Measurements from ENCODE around the gene BICC1. TPM values are rescaled to one million over a fixed set of nuclear protein-coding genes. Genes with fewer than 3 reads are reported as not detected.

Gene BICC1
- total RNA-seq, 2 donors from 2014 or later = 0.27 to 0.40 TPM

GRCh38 chr10:58753425-58753824 lies 240.8 kb downstream of the BICC1 start:
- Histone ChIP-seq H3K9me3 (ENCODE audit: control insufficient read depth, low read length) (no peaks in the 10 kb centered on the region), H3K27me3 (ENCODE audit: control insufficient read depth, insufficient read depth, low read length, poor library complexity, severe bottlenecking) (no peaks in the 10 kb centered on the region), H3K36me3 (ENCODE audit: control insufficient read depth, insufficient read depth, low read length) (no peaks in the 10 kb centered on the region), H3K4me3 (ENCODE audit: low read length) (no peak overlapping the region), H3K27ac (ENCODE audit: low read depth, low read length) (no peak overlapping the region), H3K9ac (ENCODE audit: extremely low read depth, low read length, poor library complexity, severe bottlenecking) (no peak overlapping the region), H3K4me1 (ENCODE audit: control insufficient read depth, insufficient read depth, low read length) (no peaks in the 10 kb centered on the region)
- no peak overlapping the region for H3K4me3 Mint-ChIP-seq
- H3K36me3 Mint-ChIP-seq (ENCODE audit: low read depth) = no peaks in the 10 kb centered on the region
- DNase-seq = no peak
- no peaks in the 10 kb centered on the region for H3K27me3 Mint-ChIP-seq (ENCODE audit: insufficient read depth)
- no peak for TF ChIP-seq CTCF (conservative IDR thresholded peaks at IDR 0.05)
- no peaks in the 10 kb centered on the region for H3K4me1 Mint-ChIP-seq
- no peak overlapping the region for H3K27ac Mint-ChIP-seq
- 88 to 100% methylated on average over 1 to 2 of the region's 2 CpGs for WGBS, 2 experiments (ENCODE audit: insufficient coverage in 1 of 2, insufficient read length in 1 of 2)
- no peaks in the 10 kb centered on the region for H3K9me3 Mint-ChIP-seq

GRCh38 chr10:58754469-58755339 lies 242.0 kb downstream of the BICC1 start:
- H3K9me3 Mint-ChIP-seq = no peaks in the 10 kb centered on the region
- no peaks in the 10 kb centered on the region for H3K36me3 Mint-ChIP-seq (ENCODE audit: low read depth)
- no peak overlapping the region for H3K9ac ChIP-seq (ENCODE audit: extremely low read depth, low read length, poor library complexity, severe bottlenecking)
- H3K4me1 Mint-ChIP-seq = no peaks in the 10 kb centered on the region
- DNase-seq = no peak
- no peak overlapping the region for H3K27ac ChIP-seq (ENCODE audit: low read depth, low read length)
- H3K27me3 Mint-ChIP-seq (ENCODE audit: insufficient read depth) = no peaks in the 10 kb centered on the region
- no peak for TF ChIP-seq CTCF (conservative IDR thresholded peaks at IDR 0.05)
- no peak overlapping the region for H3K27ac Mint-ChIP-seq
- H3K4me3 ChIP-seq (ENCODE audit: low read length) = no peak overlapping the region
- H3K4me3 Mint-ChIP-seq = no peak overlapping the region
- 87 to 100% methylated on average over 3 to 4 of the region's 4 CpGs for WGBS, 2 experiments (ENCODE audit: insufficient coverage in 1 of 2, insufficient read length in 1 of 2)
- no peaks in the 10 kb centered on the region for H3K9me3 ChIP-seq (ENCODE audit: control insufficient read depth, low read length)
- H3K36me3 ChIP-seq (ENCODE audit: control insufficient read depth, insufficient read depth, low read length) = no peaks in the 10 kb centered on the region
- no peaks in the 10 kb centered on the region for H3K4me1 ChIP-seq (ENCODE audit: control insufficient read depth, insufficient read depth, low read length)
- H3K27me3 ChIP-seq (ENCODE audit: control insufficient read depth, insufficient read depth, low read length, poor library complexity, severe bottlenecking) = no peaks in the 10 kb centered on the region

GRCh38 chr10:58755340-58755610 lies 242.6 kb downstream of the BICC1 start:
- no peaks in the 10 kb centered on the region for H3K27me3 Mint-ChIP-seq (ENCODE audit: insufficient read depth)
- 96 to 100% methylated on average over 1 of the region's 1 CpG for whole genome bisulfite sequencing, 2 experiments (ENCODE audit: insufficient coverage in 1 of 2, insufficient read length in 1 of 2)
- Histone ChIP-seq H3K9ac (ENCODE audit: extremely low read depth, low read length, poor library complexity, severe bottlenecking) (no peak overlapping the region), H3K4me1 (ENCODE audit: control insufficient read depth, insufficient read depth, low read length) (no peaks in the 10 kb centered on the region), H3K36me3 (ENCODE audit: control insufficient read depth, insufficient read depth, low read length) (no peaks in the 10 kb centered on the region), H3K27me3 (ENCODE audit: control insufficient read depth, insufficient read depth, low read length, poor library complexity, severe bottlenecking) (no peaks in the 10 kb centered on the region), H3K4me3 (ENCODE audit: low read length) (no peak overlapping the region), H3K27ac (ENCODE audit: low read depth, low read length) (no peak overlapping the region), H3K9me3 (ENCODE audit: control insufficient read depth, low read length) (no peaks in the 10 kb centered on the region)
- no peak for DNase-seq
- H3K4me1 Mint-ChIP-seq = no peaks in the 10 kb centered on the region
- H3K9me3 Mint-ChIP-seq = no peaks in the 10 kb centered on the region
- no peaks in the 10 kb centered on the region for H3K36me3 Mint-ChIP-seq (ENCODE audit: low read depth)
- H3K27ac Mint-ChIP-seq = no peak overlapping the region
- no peak for TF ChIP-seq CTCF (conservative IDR thresholded peaks at IDR 0.05)
- H3K4me3 Mint-ChIP-seq = no peak overlapping the region

Measured in endodermal cell (in vitro differentiated cells).